Measurements from ENCODE around the gene NLK. TPM values are rescaled to one million over a fixed set of nuclear protein-coding genes. Genes with fewer than 3 reads are reported as not detected.

NLK gene
- total and polyA plus RNA-seq, 2 of the 13 experiments (the other 11 are each of a cell fraction or from before 2014, with no cell fraction given): 13.4 to 14.6 TPM

- TF ChIP-seq TSC22D2 (CRISPR knock-in tag; IDR thresholded peaks at IDR 0.05; ENCODE audit: borderline replicate concordance) (peak; percentile 92; the same call in 1 of the 2 replicates), PAWR (CRISPR knock-in tag; IDR thresholded peaks at IDR 0.05; ENCODE audit: borderline replicate concordance) (no peak), IKZF5 (CRISPR knock-in tag; IDR thresholded peaks at IDR 0.05) (peak; percentile 68; the same call in 1 of the 2 replicates), FOXK2 (IDR thresholded peaks at IDR 0.05) (no peak), FOXK1 (CRISPR knock-in tag; IDR thresholded peaks at IDR 0.05; ENCODE audit: borderline replicate concordance, low read depth) (peak; percentile 50; the same call in 1 of the 2 replicates), RBAK (CRISPR knock-in tag; IDR thresholded peaks at IDR 0.05) (no peak), ZNF703 (CRISPR knock-in tag; IDR thresholded peaks at IDR 0.05; ENCODE audit: borderline replicate concordance) (no peak), CBX5 (CRISPR knock-in tag; IDR thresholded peaks at IDR 0.05; ENCODE audit: borderline replicate concordance) (no peak), ISX (CRISPR knock-in tag; conservative IDR thresholded peaks at IDR 0.05) (no peak), PHF20 (CRISPR knock-in tag; IDR thresholded peaks at IDR 0.05) (no peak), ZNF225 (CRISPR knock-in tag; IDR thresholded peaks at IDR 0.05) (no peak), RFX1 (IDR thresholded peaks at IDR 0.05) (no peak), ZMAT3 (CRISPR knock-in tag; conservative IDR thresholded peaks at IDR 0.05) (peak; percentile 64; the same call in 1 of the 2 replicates), ZNF136 (CRISPR knock-in tag; IDR thresholded peaks at IDR 0.05; ENCODE audit: low read depth) (no peak), GABPA (IDR thresholded peaks at IDR 0.05; ENCODE audit: low read depth, low read length) (no peak), GABPA (CRISPR knock-in tag; IDR thresholded peaks at IDR 0.05; ENCODE audit: low read depth) (0 out of 2 replicates have a peak, but pooled peaks have one; percentile 9), ZNF781 (CRISPR knock-in tag; IDR thresholded peaks at IDR 0.05; ENCODE audit: borderline replicate concordance, not compliant biosample characterization) (no peak), SYNCRIP (IDR thresholded peaks at IDR 0.05; ENCODE audit: insufficient read depth, low read depth, low read length) (no peak), ZNF891 (CRISPR knock-in tag; IDR thresholded peaks at IDR 0.05) (no peak)
- TF ChIP-seq, protein P1, sequence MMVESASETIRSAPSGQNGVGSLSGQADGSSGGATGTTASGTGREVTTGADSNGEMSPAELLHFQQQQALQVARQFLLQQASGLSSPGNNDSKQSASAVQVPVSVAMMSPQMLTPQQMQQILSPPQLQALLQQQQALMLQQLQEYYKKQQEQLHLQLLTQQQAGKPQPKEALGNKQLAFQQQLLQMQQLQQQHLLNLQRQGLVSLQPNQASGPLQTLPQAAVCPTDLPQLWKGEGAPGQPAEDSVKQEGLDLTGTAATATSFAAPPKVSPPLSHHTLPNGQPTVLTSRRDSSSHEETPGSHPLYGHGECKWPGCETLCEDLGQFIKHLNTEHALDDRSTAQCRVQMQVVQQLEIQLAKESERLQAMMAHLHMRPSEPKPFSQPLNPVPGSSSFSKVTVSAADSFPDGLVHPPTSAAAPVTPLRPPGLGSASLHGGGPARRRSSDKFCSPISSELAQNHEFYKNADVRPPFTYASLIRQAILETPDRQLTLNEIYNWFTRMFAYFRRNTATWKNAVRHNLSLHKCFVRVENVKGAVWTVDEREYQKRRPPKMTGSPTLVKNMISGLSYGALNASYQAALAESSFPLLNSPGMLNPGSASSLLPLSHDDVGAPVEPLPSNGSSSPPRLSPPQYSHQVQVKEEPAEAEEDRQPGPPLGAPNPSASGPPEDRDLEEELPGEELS (CRISPR knock-in tag; IDR thresholded peaks at IDR 0.05): no peak
- TF ChIP-seq, protein P2, sequence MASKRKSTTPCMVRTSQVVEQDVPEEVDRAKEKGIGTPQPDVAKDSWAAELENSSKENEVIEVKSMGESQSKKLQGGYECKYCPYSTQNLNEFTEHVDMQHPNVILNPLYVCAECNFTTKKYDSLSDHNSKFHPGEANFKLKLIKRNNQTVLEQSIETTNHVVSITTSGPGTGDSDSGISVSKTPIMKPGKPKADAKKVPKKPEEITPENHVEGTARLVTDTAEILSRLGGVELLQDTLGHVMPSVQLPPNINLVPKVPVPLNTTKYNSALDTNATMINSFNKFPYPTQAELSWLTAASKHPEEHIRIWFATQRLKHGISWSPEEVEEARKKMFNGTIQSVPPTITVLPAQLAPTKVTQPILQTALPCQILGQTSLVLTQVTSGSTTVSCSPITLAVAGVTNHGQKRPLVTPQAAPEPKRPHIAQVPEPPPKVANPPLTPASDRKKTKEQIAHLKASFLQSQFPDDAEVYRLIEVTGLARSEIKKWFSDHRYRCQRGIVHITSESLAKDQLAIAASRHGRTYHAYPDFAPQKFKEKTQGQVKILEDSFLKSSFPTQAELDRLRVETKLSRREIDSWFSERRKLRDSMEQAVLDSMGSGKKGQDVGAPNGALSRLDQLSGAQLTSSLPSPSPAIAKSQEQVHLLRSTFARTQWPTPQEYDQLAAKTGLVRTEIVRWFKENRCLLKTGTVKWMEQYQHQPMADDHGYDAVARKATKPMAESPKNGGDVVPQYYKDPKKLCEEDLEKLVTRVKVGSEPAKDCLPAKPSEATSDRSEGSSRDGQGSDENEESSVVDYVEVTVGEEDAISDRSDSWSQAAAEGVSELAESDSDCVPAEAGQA (IDR thresholded peaks at IDR 0.05; ENCODE audit: low read depth): no peak
- TF ChIP-seq, protein P2 (CRISPR knock-in tag; IDR thresholded peaks at IDR 0.05; ENCODE audit: borderline replicate concordance): no peak
Observed at GRCh38 chr17:28008513-28008912, 34.0 kb upstream of the NLK start (continued).
